Left lung (tissue), 10 donors: ENCODE measurements around the gene PLTP. TPM values are rescaled to one million over a fixed set of nuclear protein-coding genes. Genes with fewer than 3 reads are reported as not detected.

ENCODE experiments used
- ATAC-seq: fragments of 200-7000 bp; cut with Tn5 transposase; one replicate; pipeline ENCODE4 v1.9.1; 2020; ENCODE audit warnings: moderate library complexity
- DNase-seq, 4 donors: peaks; one replicate each; pipeline ENCODE4 v3.0.0-alpha.2; 2013 to 2020
- H3K27ac ChIP-seq, 2 donors: fragments of 200-600 bp; sonication (generic) in 1 of 2; one replicate each; pipeline versions ENCODE4 v1.5.0 to v1.8.0; 2020 to 2021
- H3K27me3 ChIP-seq, 2 donors: fragments of 200-600 bp; sonication (generic) in 1 of 2; one replicate each; pipeline versions ENCODE4 v1.5.0 to v1.8.0; 2020 to 2021
- H3K36me3 ChIP-seq, 2 donors: fragments of 200-600 bp; sonication (generic) in 1 of 2; one replicate each; pipeline versions ENCODE4 v1.5.0 to v1.8.0; 2020 to 2021
- H3K4me1 ChIP-seq, 2 donors: fragments of 200-600 bp; one replicate each; pipeline ENCODE4 v1.8.0; 2021
- H3K4me3 ChIP-seq, 2 donors: fragments of 200-600 bp; sonication (generic) in 1 of 2; one replicate each; pipeline versions ENCODE4 v1.5.0 to v1.8.0; 2020 to 2021; ENCODE audit warnings: mild to moderate bottlenecking in 1 of 2
- H3K9me3 ChIP-seq, 2 donors: fragments of 200-600 bp; sonication (generic) in 1 of 2; one replicate each; pipeline versions ENCODE4 v1.5.0 to v1.8.0; 2020 to 2021
- intact Hi-C, 2 donors: fragments of 100-400 bp; cut with DNase I; formaldehyde crosslinking; loops; one replicate each; pipeline versions ENCODE4 v1.11.2 to v1.14.2; 2022
- polyA plus RNA-seq, 6 donors: library from polyadenylated mRNA; unstranded; fragments of 120-200 nt; gene quantifications; one replicate each; pipeline ENCODE4 v1.2.1, GENCODE V29; 2013; ENCODE audit not compliant: insufficient read length in 6 of 6
- total RNA-seq, 2 donors: library from RNA; stranded (reverse); fragmentation: NEBNext Ultra II Directional; extraction: Animal tissue kit (Norgen Biotek cat#: 25700); gene quantifications; one replicate each; pipeline ENCODE4 v1.2.1, GENCODE V29; 2021
- TF ChIP-seq, protein P1 (sequence below), 2 donors: fragments of 200-600 bp; sonication (generic) in 1 of 2; IDR thresholded peaks; one replicate each; pipeline versions ENCODE4 v1.5.0 to v1.8.0; 2021; ENCODE audit warnings: antibody characterized with exemption in 2 of 2
- donor health status: DM: no; HTN: yes; CAD: no.
- donor health status: DM: no; HTN: no; CAD: no.

Gene PLTP
- total and polyA plus RNA-seq, 8 donors, result 42.6 to 172 (median 58.2) TPM

DNA sequence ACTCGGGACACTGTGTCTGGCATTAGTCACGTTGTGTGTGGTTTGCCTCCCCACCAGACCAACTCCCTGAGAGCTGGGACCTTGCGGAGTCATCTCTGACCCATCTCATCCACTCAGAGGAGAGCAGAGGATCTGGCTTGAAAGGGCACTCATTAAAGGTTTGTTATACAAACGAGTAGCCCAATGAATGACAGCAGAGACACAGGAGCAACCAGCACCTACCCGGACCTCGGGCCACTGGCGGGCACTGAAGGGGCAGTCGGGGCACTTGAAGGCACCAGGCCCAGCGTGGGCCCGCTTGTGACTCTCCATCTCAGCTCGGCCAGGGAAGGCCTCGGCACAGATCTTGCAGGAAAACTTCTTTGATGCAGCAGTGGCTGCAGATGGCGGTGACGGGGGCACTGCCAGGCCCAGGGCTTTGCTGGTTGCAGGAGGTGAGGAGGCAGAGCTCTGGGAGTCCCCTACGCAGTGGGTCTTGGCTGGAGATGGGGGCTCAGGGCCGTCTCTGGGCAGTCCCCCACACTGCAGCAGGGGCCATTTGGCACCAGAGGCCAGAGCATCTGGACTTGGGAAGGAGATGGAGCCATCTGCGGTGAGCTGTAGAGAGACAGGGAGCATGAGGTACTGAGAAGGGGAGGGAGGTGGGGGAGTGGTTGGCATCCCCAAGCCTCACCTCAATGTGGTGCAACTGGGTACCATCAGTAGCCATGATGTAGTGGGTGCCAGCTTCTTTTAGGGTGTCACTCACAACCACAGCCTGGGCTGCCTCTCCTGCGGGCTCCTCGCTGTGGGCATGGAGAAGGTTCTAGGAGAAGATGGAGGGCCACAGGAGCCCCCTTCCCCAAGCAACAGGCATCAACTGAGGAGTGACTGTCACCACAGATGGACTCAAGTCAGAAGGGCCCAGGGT lies 40.2 kb upstream of the PLTP start:
- H3K9me3 ChIP-seq, result no peaks in the 10 kb centered on the region
- TF ChIP-seq, protein P1, sequence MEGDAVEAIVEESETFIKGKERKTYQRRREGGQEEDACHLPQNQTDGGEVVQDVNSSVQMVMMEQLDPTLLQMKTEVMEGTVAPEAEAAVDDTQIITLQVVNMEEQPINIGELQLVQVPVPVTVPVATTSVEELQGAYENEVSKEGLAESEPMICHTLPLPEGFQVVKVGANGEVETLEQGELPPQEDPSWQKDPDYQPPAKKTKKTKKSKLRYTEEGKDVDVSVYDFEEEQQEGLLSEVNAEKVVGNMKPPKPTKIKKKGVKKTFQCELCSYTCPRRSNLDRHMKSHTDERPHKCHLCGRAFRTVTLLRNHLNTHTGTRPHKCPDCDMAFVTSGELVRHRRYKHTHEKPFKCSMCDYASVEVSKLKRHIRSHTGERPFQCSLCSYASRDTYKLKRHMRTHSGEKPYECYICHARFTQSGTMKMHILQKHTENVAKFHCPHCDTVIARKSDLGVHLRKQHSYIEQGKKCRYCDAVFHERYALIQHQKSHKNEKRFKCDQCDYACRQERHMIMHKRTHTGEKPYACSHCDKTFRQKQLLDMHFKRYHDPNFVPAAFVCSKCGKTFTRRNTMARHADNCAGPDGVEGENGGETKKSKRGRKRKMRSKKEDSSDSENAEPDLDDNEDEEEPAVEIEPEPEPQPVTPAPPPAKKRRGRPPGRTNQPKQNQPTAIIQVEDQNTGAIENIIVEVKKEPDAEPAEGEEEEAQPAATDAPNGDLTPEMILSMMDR (IDR thresholded peaks at IDR 0.05), result no peak
- no peaks in the 10 kb centered on the region for H3K27me3 ChIP-seq
- DNase-seq (peak in 1 of 4 donors; percentile 67), ATAC-seq (no peak)
- peaks cover 0 to 96% of the 10 kb centered on the region in 2 donors for H3K36me3 ChIP-seq
- H3K27ac ChIP-seq, result no peak overlapping the region
- H3K4me3 ChIP-seq, result no peak overlapping the region
- intact Hi-C loops, result no loop called here
- H3K4me1 ChIP-seq, result peaks cover 0 to 4% of the 10 kb centered on the region in 2 donors

DNA sequence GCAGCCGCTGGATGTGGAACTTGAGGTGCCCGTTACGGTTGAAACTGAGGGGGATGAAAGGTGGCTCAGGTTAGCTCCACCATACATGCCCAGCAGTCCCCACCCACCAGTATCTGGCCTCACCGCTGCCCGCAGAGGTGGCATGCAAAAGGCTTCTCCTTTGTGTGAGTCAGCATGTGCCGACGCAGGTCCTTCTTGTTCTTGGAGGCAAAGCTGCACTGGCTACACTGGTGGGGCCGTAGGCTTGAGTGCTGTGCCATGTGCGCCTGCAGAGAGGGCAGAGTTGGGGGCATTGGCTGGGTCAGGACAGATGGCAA lies 38.3 kb upstream of the PLTP start:
- no peak overlapping the region for H3K4me3 ChIP-seq
- TF ChIP-seq, protein P1 (IDR thresholded peaks at IDR 0.05), result no peak
- H3K27ac ChIP-seq, result no peak overlapping the region
- no peaks in the 10 kb centered on the region for H3K9me3 ChIP-seq
- H3K4me1 ChIP-seq, result peaks cover 0 to 22% of the 10 kb centered on the region in 2 donors
- no peaks in the 10 kb centered on the region for H3K27me3 ChIP-seq
- intact Hi-C loops, result no loop called here
- DNase-seq, result no peak
- H3K36me3 ChIP-seq, result peaks cover 0 to 96% of the 10 kb centered on the region in 2 donors
- ATAC-seq, result no peak

DNA sequence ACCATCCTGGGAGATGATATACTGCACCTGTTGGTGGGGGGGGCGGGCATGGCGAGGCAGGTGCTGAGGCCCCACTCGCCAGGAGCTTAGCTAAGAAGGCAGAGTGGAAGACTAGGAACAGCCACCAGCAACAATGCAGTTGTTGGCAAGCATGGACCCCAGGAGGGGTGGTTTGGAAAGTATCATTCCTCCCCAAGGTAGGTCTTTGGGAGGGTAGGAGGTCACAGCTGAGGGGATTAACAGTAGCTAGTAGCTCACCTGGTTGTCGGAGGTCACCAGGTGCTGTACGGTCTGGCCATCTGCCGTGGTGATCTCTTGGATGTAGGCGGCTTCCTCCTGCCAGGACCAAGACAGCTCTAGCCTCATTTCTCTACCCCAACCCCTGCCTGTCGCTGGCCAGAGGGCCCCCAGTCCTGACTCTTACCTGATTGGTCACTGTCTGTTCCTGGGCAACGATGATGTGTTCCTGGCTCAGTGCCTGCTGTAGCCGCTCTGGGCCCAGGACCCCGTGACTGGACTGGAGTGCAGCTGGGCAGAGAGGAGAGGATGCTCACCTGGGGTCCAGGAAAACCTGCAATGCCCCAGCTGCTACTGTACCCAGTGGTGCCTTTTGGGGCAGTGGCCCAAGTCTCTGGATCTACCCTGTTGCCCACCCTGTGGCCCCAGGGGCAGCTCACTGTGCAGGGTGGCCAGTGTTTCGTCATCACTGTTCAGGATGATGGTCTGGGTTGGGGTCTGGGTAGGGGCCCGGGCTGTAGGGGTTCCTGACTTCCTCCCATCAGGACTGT lies 37.8 kb upstream of the PLTP start:
- DNase-seq (no peak), ATAC-seq (no peak)
- no peak overlapping the region for H3K4me3 ChIP-seq
- peaks cover 0 to 27% of the 10 kb centered on the region in 2 donors for H3K4me1 ChIP-seq
- intact Hi-C loops, result no loop called here
- H3K9me3 ChIP-seq, result no peaks in the 10 kb centered on the region
- H3K27ac ChIP-seq, result no peak overlapping the region
- H3K36me3 ChIP-seq, result peaks cover 0 to 96% of the 10 kb centered on the region in 2 donors
- TF ChIP-seq, protein P1 (IDR thresholded peaks at IDR 0.05), result no peak
- no peaks in the 10 kb centered on the region for H3K27me3 ChIP-seq

DNA sequence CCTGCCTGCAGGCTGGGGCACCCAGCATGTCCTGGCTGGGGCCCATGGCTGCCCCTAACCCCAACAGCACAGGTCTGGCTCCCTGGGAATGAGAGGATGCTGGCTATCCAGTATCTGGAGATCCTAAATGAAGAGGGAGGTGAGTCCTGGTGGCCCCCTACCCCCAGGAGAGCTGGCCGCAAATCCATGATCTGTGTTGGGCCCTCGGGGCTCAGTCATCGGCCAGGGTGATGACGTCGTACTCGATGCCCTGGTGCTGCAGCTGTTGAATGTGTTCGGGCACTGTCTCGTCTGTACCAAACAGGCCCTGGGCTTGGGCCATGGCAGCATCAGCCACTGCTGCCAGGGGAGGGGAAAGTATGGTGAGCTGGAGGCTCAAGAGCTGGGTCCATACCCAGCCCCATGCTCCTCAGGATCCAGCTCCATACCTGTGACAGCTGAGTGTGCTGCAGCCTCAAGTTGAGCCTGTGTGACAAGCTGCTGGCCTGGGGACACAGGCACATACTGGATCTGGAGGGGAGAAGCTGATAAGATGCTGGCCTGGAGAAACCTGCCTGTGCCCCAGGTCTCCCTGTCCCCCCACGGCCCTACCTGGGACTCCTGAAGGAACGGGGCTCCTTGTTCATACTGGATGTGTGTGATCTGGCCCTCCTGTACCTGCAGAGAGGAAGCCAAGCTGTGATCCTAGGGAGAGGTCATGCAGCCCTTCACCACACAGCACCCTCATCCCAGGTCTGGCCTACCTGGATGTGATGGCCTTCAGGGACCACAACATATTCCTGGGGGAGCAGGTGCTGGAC lies 37.0 kb upstream of the PLTP start:
- H3K9me3 ChIP-seq, result no peaks in the 10 kb centered on the region
- intact Hi-C loops, result no loop called here
- DNase-seq, result peak in 1 of 4 donors; percentile 60
- peaks cover 0 to 35% of the 10 kb centered on the region in 2 donors for H3K4me1 ChIP-seq
- no peak overlapping the region for H3K27ac ChIP-seq
- no peaks in the 10 kb centered on the region for H3K27me3 ChIP-seq
- no peak overlapping the region for H3K4me3 ChIP-seq
- no peak for ATAC-seq
- peaks cover 0 to 100% of the 10 kb centered on the region in 2 donors for H3K36me3 ChIP-seq
- TF ChIP-seq, protein P1 (IDR thresholded peaks at IDR 0.05), result no peak
